HCT116 (cell line): ENCODE measurements around the gene PPP4R2. TPM values are rescaled to one million over a fixed set of nuclear protein-coding genes. Genes with fewer than 3 reads are reported as not detected.

Source experiments
- ATAC-seq: fragments of 200-7000 bp; cut with Tn5 transposase; 2 replicates; pipeline ENCODE4 v1.9.1; 2020; ENCODE audit warnings: mild to moderate bottlenecking, moderate library complexity
- BruUV-seq: library from RNA; stranded (reverse); fragments of 400-500 nt; replicated peaks from 2 replicates; lab custom pipeline; 2021; lab: Mats Ljungman, UMichigan
- CTCF ChIA-PET: fragments of 300-600 bp; sonication (Branson Sonifier 250); formaldehyde crosslinking; loops from one replicate; lab custom pipeline; 2021; ENCODE audit warnings: antibody characterized with exemption; lab: Charles Lee
- POLR2A ChIA-PET: fragments of 300-600, 350-600 bp; sonication (Branson Sonifier 250); formaldehyde crosslinking; loops from one replicate; lab custom pipeline; 2021; ENCODE audit warnings: antibody characterized with exemption; lab: Charles Lee
- RAD21 ChIA-PET, 2 experiments: fragments of 300-600 bp; sonication (Branson Sonifier 250); formaldehyde crosslinking; loops; one replicate each; lab custom pipeline; 2023; ENCODE audit warnings: low total read pairs in 2 of 2; ENCODE audit not compliant: uncharacterized antibody in 2 of 2, unreplicated experiment in 2 of 2, low non-redundant PET in 1 of 2; lab: Charles Lee
- DNase-seq: peaks from one replicate; pipeline ENCODE4 v3.0.0-alpha.2; 2010; ENCODE audit warnings: low read depth, low spot score
- H2AFZ ChIP-seq: fragments of 200-600 bp; shearing (Covaris generic), sonication (generic); 2 replicates; pipeline ENCODE4 v1.6.1; 2017; ENCODE audit warnings: low read depth, mixed run types, mixed read lengths, antibody characterized with exemption, low read length; ENCODE audit not compliant: poor library complexity, severe bottlenecking
- H3K27ac ChIP-seq: 2 replicates; pipeline ENCODE4 v1.5.1; 2012; ENCODE audit warnings: low read depth, low read length
- H3K27me3 ChIP-seq: fragments of 200-600 bp; sonication (generic); 2 replicates; pipeline ENCODE4 v1.6.1; 2016; ENCODE audit warnings: mixed run types, low read length, mixed read lengths; ENCODE audit not compliant: insufficient read depth
- H3K36me3 ChIP-seq, 2 experiments: fragments of 200-500 bp in 1 of 2; fragments of 200-600 bp in 1 of 2; sonication (Bioruptor generic) in 1 of 2; sonication (generic) in 1 of 2; 2 replicates each; pipeline versions ENCODE4 v1.5.1 to v1.6.1; 2014 to 2016; ENCODE audit warnings: low read length in 2 of 2, inconsistent platforms in 1 of 2, mixed read lengths in 1 of 2, mixed run types in 1 of 2; ENCODE audit not compliant: insufficient read depth in 2 of 2, control insufficient read depth in 1 of 2
- H3K4me1 ChIP-seq, 2 experiments: fragments of 200-600 bp in 1 of 2; sonication (generic) in 1 of 2; 2 replicates each; pipeline versions ENCODE4 v1.5.1 to v1.6.1; 2012 to 2017; ENCODE audit warnings: low read length in 2 of 2, inconsistent platforms in 1 of 2, mild to moderate bottlenecking in 1 of 2, mixed read lengths in 1 of 2, mixed run types in 1 of 2, moderate library complexity in 1 of 2; ENCODE audit not compliant: insufficient read depth in 2 of 2, control insufficient read depth in 1 of 2
- H3K4me2 ChIP-seq: fragments of 200-600 bp; sonication (generic); 2 replicates; pipeline ENCODE4 v1.6.1; 2017; ENCODE audit warnings: mixed run types, low read length, mixed read lengths
- H3K4me3 ChIP-seq, 2 experiments: fragments of 200-600 bp in 1 of 2; sonication (generic) in 1 of 2; replicated peaks in 1 of 2; 2 replicates each; pipeline ENCODE4 v1.5.1; 2011 to 2016; ENCODE audit warnings: low read length in 2 of 2, control low read depth in 1 of 2, low read depth in 1 of 2, mild to moderate bottlenecking in 1 of 2, mixed read lengths in 1 of 2, mixed run types in 1 of 2
- H3K79me2 ChIP-seq: fragments of 200-600 bp; sonication (generic); 2 replicates; pipeline ENCODE4 v1.6.1; 2017; ENCODE audit warnings: mild to moderate bottlenecking, mixed run types, low read length, moderate library complexity, mixed read lengths; ENCODE audit not compliant: insufficient read depth
- H3K9ac ChIP-seq: fragments of 200-600 bp; sonication (generic); 2 replicates; pipeline ENCODE4 v1.6.1; 2016; ENCODE audit warnings: low read length, mixed read lengths
- H3K9me2 ChIP-seq: fragments of 200-600 bp; sonication (generic), shearing (Covaris generic); 2 replicates; pipeline ENCODE4 v1.6.1; 2017; ENCODE audit warnings: mixed run types, mild to moderate bottlenecking, moderate library complexity; ENCODE audit not compliant: insufficient read depth
- H3K9me3 ChIP-seq, 2 experiments: fragments of 200-500 bp in 1 of 2; fragments of 200-600 bp in 1 of 2; sonication (Bioruptor generic) in 1 of 2; sonication (generic) in 1 of 2; 2 replicates each; pipeline ENCODE4 v1.6.1; 2014 to 2017; ENCODE audit warnings: low read length in 2 of 2, mixed read lengths in 2 of 2, inconsistent platforms in 1 of 2, low read depth in 1 of 2, mild to moderate bottlenecking in 1 of 2, mixed run types in 1 of 2, moderate library complexity in 1 of 2; ENCODE audit not compliant: control insufficient read depth in 1 of 2, insufficient read depth in 1 of 2
- H4K20me1 ChIP-seq: fragments of 200-600 bp; sonication (generic), shearing (Covaris generic); 2 replicates; pipeline ENCODE4 v1.6.1; 2017; ENCODE audit warnings: mixed run types, mild to moderate bottlenecking, moderate library complexity; ENCODE audit not compliant: insufficient read depth
- SP1 ChIP-seq: IDR thresholded peaks from 2 replicates; pipeline ENCODE4 v1.6.1; 2012; ENCODE audit warnings: low read depth
- TCF7L2 ChIP-seq: IDR thresholded peaks from 2 replicates; pipeline ENCODE4 v1.7.0; 2011; ENCODE audit warnings: borderline replicate concordance, inconsistent platforms; ENCODE audit not compliant: insufficient read depth, insufficient read length; ENCODE audit errors: extremely low read depth
- intact Hi-C: fragments of 100-400 bp; cut with micrococcal nuclease; formaldehyde crosslinking; loops from 2 replicates; pipeline ENCODE4 v1.10.0; 2022
- total RNA-seq: library from RNA; stranded (reverse); gene quantifications from one replicate; pipeline ENCODE4 v1.2.1, GENCODE V29; 2021; ENCODE audit not compliant: unreplicated experiment
- TF ChIP-seq, protein P1 (sequence below), 3 experiments: fragments of 200-600 bp in 1 of 3; sonication (generic) in 1 of 3; IDR thresholded peaks in 2 of 3; conservative IDR thresholded peaks in 1 of 3; 2 replicates each; pipeline ENCODE4 v1.5.1; 2012 to 2017; ENCODE audit warnings: low read depth in 2 of 3, low read length in 2 of 3, antibody characterized with exemption in 1 of 3, borderline replicate concordance in 1 of 3, control low read depth in 1 of 3, mild to moderate bottlenecking in 1 of 3, mixed read lengths in 1 of 3, mixed run types in 1 of 3, moderate library complexity in 1 of 3; ENCODE audit not compliant: insufficient read depth in 1 of 3

Gene PPP4R2
- total RNA-seq, 1 experiment from 2014 or later = 72.5 TPM

GRCh38 chr3:72993391-72993790 is 3.2 kb upstream of the PPP4R2 start:
- DNase-seq = no peak
- TF ChIP-seq, protein P1, sequence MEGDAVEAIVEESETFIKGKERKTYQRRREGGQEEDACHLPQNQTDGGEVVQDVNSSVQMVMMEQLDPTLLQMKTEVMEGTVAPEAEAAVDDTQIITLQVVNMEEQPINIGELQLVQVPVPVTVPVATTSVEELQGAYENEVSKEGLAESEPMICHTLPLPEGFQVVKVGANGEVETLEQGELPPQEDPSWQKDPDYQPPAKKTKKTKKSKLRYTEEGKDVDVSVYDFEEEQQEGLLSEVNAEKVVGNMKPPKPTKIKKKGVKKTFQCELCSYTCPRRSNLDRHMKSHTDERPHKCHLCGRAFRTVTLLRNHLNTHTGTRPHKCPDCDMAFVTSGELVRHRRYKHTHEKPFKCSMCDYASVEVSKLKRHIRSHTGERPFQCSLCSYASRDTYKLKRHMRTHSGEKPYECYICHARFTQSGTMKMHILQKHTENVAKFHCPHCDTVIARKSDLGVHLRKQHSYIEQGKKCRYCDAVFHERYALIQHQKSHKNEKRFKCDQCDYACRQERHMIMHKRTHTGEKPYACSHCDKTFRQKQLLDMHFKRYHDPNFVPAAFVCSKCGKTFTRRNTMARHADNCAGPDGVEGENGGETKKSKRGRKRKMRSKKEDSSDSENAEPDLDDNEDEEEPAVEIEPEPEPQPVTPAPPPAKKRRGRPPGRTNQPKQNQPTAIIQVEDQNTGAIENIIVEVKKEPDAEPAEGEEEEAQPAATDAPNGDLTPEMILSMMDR (IDR thresholded peaks at IDR 0.05 in 2 of 3, conservative IDR thresholded peaks at IDR 0.05 in 1 of 3; ENCODE audit: borderline replicate concordance in 1 of 3, insufficient read depth in 1 of 3, low read depth in 2 of 3, low read length in 2 of 3) = peak in 2 of 3 experiments; percentile 35 to 39; a peak in 3 of 6 replicates
- TF ChIP-seq SP1 = no peak
- no peak overlapping the region for H3K4me2 ChIP-seq
- POLR2A ChIA-PET = no interaction called here
- ATAC-seq = no peak
- H3K9me3 ChIP-seq = no peaks in the 10 kb centered on the region
- intact Hi-C loops = no loop called here
- peaks cover 6 to 17% of the 10 kb centered on the region in 2 experiments; a peak in 3 of 4 replicates for H3K4me1 ChIP-seq
- peaks cover 0 to 3% of the 10 kb centered on the region in 2 experiments; a peak in 1 of 4 replicates for H3K36me3 ChIP-seq
- no peaks in the 10 kb centered on the region for H3K9me2 ChIP-seq
- peaks cover 3% of the 10 kb centered on the region; the same call in 1 of the 2 replicates for H4K20me1 ChIP-seq
- no TSS peak for BruUV-seq
- no peak overlapping the region for H3K4me3 ChIP-seq
- H3K27me3 ChIP-seq = no peaks in the 10 kb centered on the region
- H3K9ac ChIP-seq = no peak overlapping the region
- H2AFZ ChIP-seq = no peak overlapping the region
- RAD21 ChIA-PET = no interaction called here
- peaks cover 16% of the 10 kb centered on the region for H3K79me2 ChIP-seq
- CTCF ChIA-PET = no interaction called here
- H3K27ac ChIP-seq = no peak overlapping the region

DNA sequence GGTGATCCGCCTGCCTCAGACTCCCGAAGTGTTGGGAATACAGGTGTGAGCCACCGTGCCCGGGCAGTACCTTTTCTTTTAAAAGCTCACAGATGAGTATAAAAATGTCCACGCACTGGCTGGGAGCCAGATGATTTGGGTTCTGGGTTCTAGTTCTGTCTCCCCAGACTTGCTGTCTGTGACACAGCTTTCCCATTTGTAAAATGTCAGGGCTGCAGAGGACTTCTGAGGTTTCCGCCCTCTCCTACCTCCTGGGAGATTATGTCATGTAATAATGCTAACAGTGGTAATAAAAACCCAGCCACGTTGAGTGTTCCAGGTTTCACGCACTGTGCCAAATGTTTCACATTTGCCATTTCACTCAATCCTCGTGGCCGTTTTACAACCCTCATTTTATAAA is 1.3 kb upstream of the PPP4R2 start:
- BruUV-seq = no TSS peak
- Histone ChIP-seq H3K9me2 (no peaks in the 10 kb centered on the region), H3K4me3 (no peak overlapping the region), H3K27me3 (no peaks in the 10 kb centered on the region), H3K27ac (no peak overlapping the region), H3K9ac (no peak overlapping the region), H3K79me2 (peaks cover 35% of the 10 kb centered on the region), H3K4me2 (peak overlapping the region; percentile 83; the same call in 1 of the 2 replicates), H3K9me3 (no peaks in the 10 kb centered on the region), H2AFZ (no peak overlapping the region)
- intact Hi-C loops = loop anchor here (5.0 kb wide), 1 partner anchor 143 kb away; no protein-coding TSS in a partner anchor
- CTCF ChIA-PET = no interaction called here
- DNase-seq = no peak
- TF ChIP-seq TCF7L2 = no peak
- TF ChIP-seq, all 23 proteins: peak for 0
- Histone ChIP-seq H3K4me1 (peaks cover 6 to 21% of the 10 kb centered on the region in 2 experiments; a peak in 3 of 4 replicates), H3K36me3 (peaks cover 9 to 21% of the 10 kb centered on the region in 2 experiments), H4K20me1 (peaks cover 16% of the 10 kb centered on the region)
- POLR2A ChIA-PET = interaction anchor here (1.1 kb wide), 1 partner anchor 15 kb away, joined by 3 read pairs; no protein-coding TSS in a partner anchor
- ATAC-seq = no peak
- RAD21 ChIA-PET = no interaction called here
